Skin of body (tissue), 2 donors: Measurements from ENCODE around the gene GALNT5. TPM values are rescaled to one million over a fixed set of nuclear protein-coding genes. Genes with fewer than 3 reads are reported as not detected.

Source experiments
- DNase-seq: peaks from one replicate; lab custom pipeline; 2025; lab: John Stamatoyannopoulos, UW
- total RNA-seq: library from RNA; depleted of rRNA; stranded (reverse); fragments of >200 nt; gene quantifications from one replicate; pipeline ENCODE4 v1.2.3, GENCODE V29; 2014

GALNT5 gene
- total RNA-seq, 1 donor from 2014 or later = 8.3 TPM

GRCh38 chr2:157363612-157364101 is 106.2 kb downstream of the GALNT5 start:
- no peak for DNase-seq

Other genes with a start within 250 kb of the GALNT5 start
- gene ERMN, start 68.1 kb downstream of the GALNT5 start, total RNA-seq = 0.10 TPM
- gene CYTIP, start 186.4 kb downstream of the GALNT5 start, total RNA-seq = 8.2 TPM